Measurements from ENCODE around the gene SEPSECS.

The SEPSECS gene

GRCh38 chr4:25103418-25103817 is 56.8 kb downstream of the SEPSECS start:
- no peak for TF ChIP-seq CTCF (conservative IDR thresholded peaks at IDR 0.05; ENCODE audit: low read depth, low read length)
- no peak overlapping the region for H3K4me3 ChIP-seq (ENCODE audit: low read depth, low read length)
- DNase-seq (ENCODE audit: low read depth) = no peak

GRCh38 chr4:25101836-25102235 is 58.4 kb downstream of the SEPSECS start:
- DNase-seq (ENCODE audit: low read depth) = no peak
- TF ChIP-seq CTCF (conservative IDR thresholded peaks at IDR 0.05; ENCODE audit: low read depth, low read length) = no peak
- no peak overlapping the region for H3K4me3 ChIP-seq (ENCODE audit: low read depth, low read length)

GRCh38 chr4:25100710-25101109 is 59.5 kb downstream of the SEPSECS start:
- TF ChIP-seq CTCF (conservative IDR thresholded peaks at IDR 0.05; ENCODE audit: low read depth, low read length) = no peak
- no peak for DNase-seq (ENCODE audit: low read depth)
- no peak overlapping the region for H3K4me3 ChIP-seq (ENCODE audit: low read depth, low read length)

- TF ChIP-seq CTCF (conservative IDR thresholded peaks at IDR 0.05; ENCODE audit: low read depth, low read length) = no peak
- no peak for DNase-seq (ENCODE audit: low read depth)
Measured at GRCh38 chr4:25100021-25100555, 60.2 kb downstream of the SEPSECS start.

GRCh38 chr4:25098964-25099891 is 61.0 kb downstream of the SEPSECS start:
- DNase-seq (ENCODE audit: low read depth) = peak; percentile 60
- TF ChIP-seq CTCF (conservative IDR thresholded peaks at IDR 0.05; ENCODE audit: low read depth, low read length) = no peak
- H3K4me3 ChIP-seq (ENCODE audit: low read depth, low read length) = no peak overlapping the region

More at GRCh38 chr4:25100021-25100555, 60.2 kb downstream of the SEPSECS start:
- no peak overlapping the region for H3K4me3 ChIP-seq (ENCODE audit: low read depth, low read length)

- DNase-seq (ENCODE audit: low read depth) = no peak
- no peak for TF ChIP-seq CTCF (conservative IDR thresholded peaks at IDR 0.05; ENCODE audit: low read depth, low read length)
- no peak overlapping the region for H3K4me3 ChIP-seq (ENCODE audit: low read depth, low read length)
Measured at GRCh38 chr4:25096981-25097443, 63.2 kb downstream of the SEPSECS start.
